Body of pancreas (tissue), 4 donors: Measurements from ENCODE around the gene LAMA2. TPM values are rescaled to one million over a fixed set of nuclear protein-coding genes. Genes with fewer than 3 reads are reported as not detected.

Source experiments
- ATAC-seq: fragments of 150-250 bp; one replicate; pipeline ENCODE4 v1.9.1; 2016
- DNase-seq, 4 donors: peaks; one replicate each; pipeline ENCODE4 v3.0.0-alpha.2; 2019
- H3K27ac ChIP-seq, 4 donors: fragments of 200-600 bp; sonication (generic); 1 replicate in 3 of 4; 2 replicates in 1 of 4; pipeline versions ENCODE4 v1.5.1 to v1.6.1; 2016 to 2019; ENCODE audit warnings: mild to moderate bottlenecking in 1 of 4, mixed read lengths in 1 of 4, moderate library complexity in 1 of 4
- H3K27me3 ChIP-seq, 2 donors: fragments of 200-600 bp; sonication (generic); one replicate each; pipeline ENCODE4 v1.6.0; 2016; ENCODE audit warnings: mild to moderate bottlenecking in 1 of 2
- H3K36me3 ChIP-seq, 2 donors: fragments of 200-600 bp; sonication (generic); replicated peaks in 1 of 2; 2 replicates each; pipeline ENCODE4 v1.5.1; 2016; ENCODE audit warnings: low read depth in 2 of 2; ENCODE audit not compliant: insufficient read depth in 1 of 2
- H3K4me1 ChIP-seq: fragments of 200-600 bp; sonication (generic); one replicate; pipeline ENCODE4 v1.6.0; 2016
- H3K4me3 ChIP-seq, 2 donors: fragments of 200-600 bp; sonication (generic); 1 replicate in 1 of 2; 2 replicates in 1 of 2; pipeline ENCODE4 v1.5.1; 2016 to 2019
- H3K9me3 ChIP-seq, 3 donors: fragments of 200-600 bp; sonication (generic); 1 replicate in 2 of 3; 2 replicates in 1 of 3; pipeline ENCODE4 v1.5.1; 2016
- CTCF ChIP-seq, 7 experiments: fragments of 450-650 bp in 4 of 7; fragments of 200-600 bp in 3 of 7; sonication (generic) in 3 of 7; IDR thresholded peaks; one replicate each; pipeline ENCODE4 v1.5.1; 2016 to 2019; ENCODE audit warnings: antibody characterized with exemption in 7 of 7
- POLR2A ChIP-seq, 3 donors: fragments of 450-650 bp; IDR thresholded peaks; one replicate each; pipeline ENCODE4 v1.6.1; 2016; ENCODE audit warnings: antibody characterized with exemption in 3 of 3, mild to moderate bottlenecking in 2 of 3
- WGBS, 2 donors: methylation state at CpG; one replicate each; pipeline ENCODE4 v1.1.5; 2017; 5-methylcytosine and 5-hydroxymethylcytosine counted together
- intact Hi-C: fragments of 100-400 bp; cut with DNase I; formaldehyde crosslinking; loops from one replicate; pipeline ENCODE4 v1.15.1; 2023
- total RNA-seq, 2 donors: library from RNA; depleted of rRNA; stranded (reverse); fragments of >200 nt; gene quantifications; one replicate each; pipeline ENCODE4 v1.1.0, GENCODE V29; 2016

The LAMA2 gene
- total RNA-seq, 2 donors from 2014 or later, result 43.3 to 54.7 TPM

DNA sequence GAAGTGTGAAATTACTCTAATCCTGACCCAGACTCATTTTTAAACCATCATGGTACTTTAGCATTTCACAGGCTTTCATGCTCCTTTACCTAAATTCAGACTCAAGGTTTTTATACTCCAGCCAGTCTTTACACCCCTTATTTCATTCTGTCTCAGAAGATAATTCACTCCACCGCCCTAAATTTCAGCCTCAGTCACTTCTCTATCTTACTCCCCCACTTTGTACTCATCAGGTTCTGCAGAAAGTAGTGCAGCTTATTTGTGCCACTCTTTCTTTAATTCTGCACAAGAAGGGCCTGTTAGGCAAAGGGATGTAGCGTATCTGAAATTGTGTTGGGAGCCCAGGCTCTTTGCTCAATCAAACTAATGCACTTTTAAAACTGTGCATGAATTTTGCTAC, 621.5 kb downstream of the LAMA2 start:
- H3K4me3 ChIP-seq, result no peak overlapping the region
- H3K4me1 ChIP-seq, result peaks cover 13% of the 10 kb centered on the region
- ATAC-seq (no peak), DNase-seq (no peak)
- no peak for TF ChIP-seq CTCF (IDR thresholded peaks at IDR 0.05)
- WGBS, 2 donors, result 89 to 91% methylated on average over 2 of the region's 2 CpGs
- H3K9me3 ChIP-seq, result no peaks in the 10 kb centered on the region
- H3K36me3 ChIP-seq, result no peaks in the 10 kb centered on the region
- intact Hi-C loops, result no loop called here
- H3K27me3 ChIP-seq, result no peaks in the 10 kb centered on the region
- H3K27ac ChIP-seq, result no peak overlapping the region

GRCh38 chr6:129507059-129507807, 624.3 kb downstream of the LAMA2 start:
- Histone ChIP-seq H3K27ac (peak overlapping the region in 1 of 4 donors; percentile 42), H3K36me3 (no peaks in the 10 kb centered on the region), H3K27me3 (no peaks in the 10 kb centered on the region), H3K4me1 (peaks cover 9% of the 10 kb centered on the region), H3K4me3 (no peak overlapping the region), H3K9me3 (no peaks in the 10 kb centered on the region)
- peak in 3 of 4 donors; percentile 22 to 37 (median 35) for DNase-seq
- no peak for TF ChIP-seq POLR2A (IDR thresholded peaks at IDR 0.05)
- TF ChIP-seq CTCF (IDR thresholded peaks at IDR 0.05), result no peak
- WGBS, 2 donors, result 29 to 36% methylated on average over 5 of the region's 5 CpGs
- peak; percentile 83 for ATAC-seq
- intact Hi-C loops, result no loop called here

DNA sequence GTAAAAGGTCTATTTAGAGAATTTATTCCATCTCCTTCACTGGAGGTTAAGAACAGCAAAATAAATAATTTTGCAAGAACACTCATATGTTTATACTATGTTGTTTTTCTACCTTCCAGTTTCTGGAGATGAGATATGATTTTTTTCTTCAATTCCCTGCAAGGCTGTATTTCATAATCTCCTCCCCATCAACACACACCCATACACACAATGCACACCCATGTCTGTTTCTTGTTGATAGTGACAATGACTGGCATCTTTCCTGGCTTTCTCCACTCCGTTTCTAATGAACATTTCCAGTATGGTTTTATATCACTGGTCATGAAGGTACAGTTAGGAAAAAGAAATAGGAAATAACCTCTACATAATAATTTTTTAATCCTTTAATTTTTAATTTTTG, 624.9 kb downstream of the LAMA2 start:
- Histone ChIP-seq H3K27ac (peak overlapping the region in 1 of 4 donors; percentile 42), H3K36me3 (no peaks in the 10 kb centered on the region), H3K4me3 (no peak overlapping the region), H3K27me3 (no peaks in the 10 kb centered on the region), H3K9me3 (no peaks in the 10 kb centered on the region), H3K4me1 (peaks cover 9% of the 10 kb centered on the region)
- DNase-seq (no peak), ATAC-seq (no peak)
- intact Hi-C loops, result no loop called here
- no peak for TF ChIP-seq CTCF (IDR thresholded peaks at IDR 0.05)
- TF ChIP-seq POLR2A (IDR thresholded peaks at IDR 0.05), result no peak
- WGBS, 2 donors, result 20 to 33% methylated on average over 1 of the region's 1 CpG

DNA sequence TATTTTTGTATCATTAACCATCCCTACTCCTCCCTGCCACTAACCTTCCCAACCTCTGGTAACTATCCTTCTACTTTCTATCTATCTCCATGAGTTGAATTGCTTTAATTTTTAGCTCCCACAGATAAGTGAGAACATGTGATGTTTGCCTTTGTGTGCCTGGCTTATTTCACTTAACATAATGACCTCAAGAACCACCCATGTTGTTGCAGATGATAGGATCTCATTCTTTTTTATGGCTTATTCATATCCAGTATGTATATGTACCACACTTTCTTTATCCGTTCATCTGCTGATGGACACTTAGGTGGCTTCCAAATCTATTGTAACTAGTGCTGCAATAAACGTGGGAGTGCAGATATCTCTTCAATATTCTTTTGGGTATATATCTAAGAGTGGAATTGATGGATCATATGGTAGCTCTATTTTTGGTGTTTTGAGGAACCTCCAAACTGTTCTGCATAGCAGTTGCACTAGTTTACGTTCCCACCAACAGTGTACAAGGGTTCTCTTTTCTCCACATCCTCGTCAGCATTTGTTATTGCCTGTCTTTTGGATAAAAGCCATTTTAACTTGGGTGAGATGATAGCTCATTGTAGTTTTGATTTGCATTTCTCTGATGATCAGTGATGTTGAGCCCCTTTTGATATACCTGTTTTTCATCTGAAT, 625.7 kb downstream of the LAMA2 start:
- H3K9me3 ChIP-seq, result no peaks in the 10 kb centered on the region
- TF ChIP-seq POLR2A (IDR thresholded peaks at IDR 0.05) (no peak), CTCF (IDR thresholded peaks at IDR 0.05) (no peak)
- intact Hi-C loops, result no loop called here
- no peaks in the 10 kb centered on the region for H3K27me3 ChIP-seq
- peaks cover 9% of the 10 kb centered on the region for H3K4me1 ChIP-seq
- no peak overlapping the region for H3K27ac ChIP-seq
- 65 to 88% methylated on average over 4 of the region's 4 CpGs for WGBS, 2 donors
- no peak for DNase-seq
- H3K36me3 ChIP-seq, result no peaks in the 10 kb centered on the region
- H3K4me3 ChIP-seq, result no peak overlapping the region
- no peak for ATAC-seq
